B cell (primary cell): Measurements from ENCODE around the gene HELLS.

Experiments used
- EZH2 ChIP-seq: IDR thresholded peaks from 2 replicates; pipeline ENCODE4 v1.6.1; 2012; ENCODE audit warnings: borderline replicate concordance, low read depth, mild to moderate bottlenecking, moderate library complexity, low read length; ENCODE audit not compliant: insufficient read depth, poor library complexity, severe bottlenecking
- TF ChIP-seq, protein P1 (sequence below): fragments of 200-600 bp; IDR thresholded peaks from one replicate; pipeline ENCODE4 v1.8.0; 2022; ENCODE audit warnings: antibody characterized with exemption, mild to moderate bottlenecking

GRCh38 chr10:94591461-94592205 is 46.0 kb downstream of the HELLS start:
- TF ChIP-seq, protein P1, sequence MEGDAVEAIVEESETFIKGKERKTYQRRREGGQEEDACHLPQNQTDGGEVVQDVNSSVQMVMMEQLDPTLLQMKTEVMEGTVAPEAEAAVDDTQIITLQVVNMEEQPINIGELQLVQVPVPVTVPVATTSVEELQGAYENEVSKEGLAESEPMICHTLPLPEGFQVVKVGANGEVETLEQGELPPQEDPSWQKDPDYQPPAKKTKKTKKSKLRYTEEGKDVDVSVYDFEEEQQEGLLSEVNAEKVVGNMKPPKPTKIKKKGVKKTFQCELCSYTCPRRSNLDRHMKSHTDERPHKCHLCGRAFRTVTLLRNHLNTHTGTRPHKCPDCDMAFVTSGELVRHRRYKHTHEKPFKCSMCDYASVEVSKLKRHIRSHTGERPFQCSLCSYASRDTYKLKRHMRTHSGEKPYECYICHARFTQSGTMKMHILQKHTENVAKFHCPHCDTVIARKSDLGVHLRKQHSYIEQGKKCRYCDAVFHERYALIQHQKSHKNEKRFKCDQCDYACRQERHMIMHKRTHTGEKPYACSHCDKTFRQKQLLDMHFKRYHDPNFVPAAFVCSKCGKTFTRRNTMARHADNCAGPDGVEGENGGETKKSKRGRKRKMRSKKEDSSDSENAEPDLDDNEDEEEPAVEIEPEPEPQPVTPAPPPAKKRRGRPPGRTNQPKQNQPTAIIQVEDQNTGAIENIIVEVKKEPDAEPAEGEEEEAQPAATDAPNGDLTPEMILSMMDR: no peak
- TF ChIP-seq EZH2: no peak
